Neutrophil (primary cell): ENCODE measurements around the gene ANP32A.

Experiments used
- H3K27ac ChIP-seq: fragments of 200-600 bp; sonication (generic); 2 replicates; pipeline ENCODE4 v1.5.1; 2016; ENCODE audit warnings: mild to moderate bottlenecking, moderate library complexity
- H3K27me3 ChIP-seq: fragments of 200-600 bp; sonication (generic); 2 replicates; pipeline ENCODE4 v1.6.0; 2016; ENCODE audit warnings: mild to moderate bottlenecking
- H3K36me3 ChIP-seq: fragments of 200-600 bp; sonication (generic); 2 replicates; pipeline ENCODE4 v1.5.1; 2017
- H3K4me1 ChIP-seq, 2 experiments: fragments of 200-600 bp in 1 of 2; sonication (generic) in 1 of 2; 1 replicate in 1 of 2; 2 replicates in 1 of 2; pipeline versions ENCODE4 v1.5.1 to v1.6.1; 2013 to 2016; ENCODE audit warnings: low read depth in 1 of 2, low read length in 1 of 2, mild to moderate bottlenecking in 1 of 2, moderate library complexity in 1 of 2; ENCODE audit not compliant: control insufficient read depth in 1 of 2, insufficient read depth in 1 of 2
- H3K4me3 ChIP-seq, 2 experiments: fragments of 200-600 bp in 1 of 2; sonication (generic) in 1 of 2; 1 replicate in 1 of 2; 2 replicates in 1 of 2; pipeline ENCODE4 v1.5.1; 2013 to 2016; ENCODE audit warnings: low read depth in 1 of 2, low read length in 1 of 2, mild to moderate bottlenecking in 1 of 2, moderate library complexity in 1 of 2
- H3K9me3 ChIP-seq: fragments of 200-600 bp; sonication (generic); 2 replicates; pipeline ENCODE4 v1.5.1; 2016
- TF ChIP-seq, protein P1 (sequence below): fragments of 200-600 bp; sonication (generic); IDR thresholded peaks from 2 replicates; pipeline ENCODE4 v1.5.1; 2016; ENCODE audit warnings: antibody characterized with exemption

ANP32A gene

DNA sequence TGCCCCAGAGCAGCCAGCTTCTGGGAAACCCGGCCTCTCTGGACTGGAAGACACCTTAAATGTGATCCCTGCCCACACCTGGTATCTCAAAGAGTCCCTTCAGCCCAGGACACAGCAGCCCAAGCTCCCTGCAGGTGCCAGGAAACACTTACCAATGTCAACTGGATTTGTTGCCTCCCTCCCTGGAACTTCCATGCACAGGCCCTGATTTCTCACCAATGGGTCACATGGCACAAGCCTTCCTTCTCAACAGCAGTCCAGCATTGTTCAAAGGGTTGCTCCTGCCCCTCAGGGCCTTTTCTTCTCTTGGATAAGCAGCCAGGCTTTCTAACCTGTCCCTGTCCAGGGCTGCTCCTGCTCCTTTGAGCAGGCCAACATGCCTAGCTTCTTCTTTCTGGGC, 31.6 kb downstream of the ANP32A start:
- H3K27ac ChIP-seq, result peak overlapping the region; percentile 92
- peaks cover 88% of the 10 kb centered on the region in 2 experiments for H3K4me1 ChIP-seq
- H3K36me3 ChIP-seq, result peaks cover 35% of the 10 kb centered on the region
- no peaks in the 10 kb centered on the region for H3K27me3 ChIP-seq
- no peaks in the 10 kb centered on the region for H3K9me3 ChIP-seq
- H3K4me3 ChIP-seq, result peak overlapping the region in 1 of 2 experiments; percentile 15
- TF ChIP-seq, protein P1, sequence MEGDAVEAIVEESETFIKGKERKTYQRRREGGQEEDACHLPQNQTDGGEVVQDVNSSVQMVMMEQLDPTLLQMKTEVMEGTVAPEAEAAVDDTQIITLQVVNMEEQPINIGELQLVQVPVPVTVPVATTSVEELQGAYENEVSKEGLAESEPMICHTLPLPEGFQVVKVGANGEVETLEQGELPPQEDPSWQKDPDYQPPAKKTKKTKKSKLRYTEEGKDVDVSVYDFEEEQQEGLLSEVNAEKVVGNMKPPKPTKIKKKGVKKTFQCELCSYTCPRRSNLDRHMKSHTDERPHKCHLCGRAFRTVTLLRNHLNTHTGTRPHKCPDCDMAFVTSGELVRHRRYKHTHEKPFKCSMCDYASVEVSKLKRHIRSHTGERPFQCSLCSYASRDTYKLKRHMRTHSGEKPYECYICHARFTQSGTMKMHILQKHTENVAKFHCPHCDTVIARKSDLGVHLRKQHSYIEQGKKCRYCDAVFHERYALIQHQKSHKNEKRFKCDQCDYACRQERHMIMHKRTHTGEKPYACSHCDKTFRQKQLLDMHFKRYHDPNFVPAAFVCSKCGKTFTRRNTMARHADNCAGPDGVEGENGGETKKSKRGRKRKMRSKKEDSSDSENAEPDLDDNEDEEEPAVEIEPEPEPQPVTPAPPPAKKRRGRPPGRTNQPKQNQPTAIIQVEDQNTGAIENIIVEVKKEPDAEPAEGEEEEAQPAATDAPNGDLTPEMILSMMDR, result no peak

DNA sequence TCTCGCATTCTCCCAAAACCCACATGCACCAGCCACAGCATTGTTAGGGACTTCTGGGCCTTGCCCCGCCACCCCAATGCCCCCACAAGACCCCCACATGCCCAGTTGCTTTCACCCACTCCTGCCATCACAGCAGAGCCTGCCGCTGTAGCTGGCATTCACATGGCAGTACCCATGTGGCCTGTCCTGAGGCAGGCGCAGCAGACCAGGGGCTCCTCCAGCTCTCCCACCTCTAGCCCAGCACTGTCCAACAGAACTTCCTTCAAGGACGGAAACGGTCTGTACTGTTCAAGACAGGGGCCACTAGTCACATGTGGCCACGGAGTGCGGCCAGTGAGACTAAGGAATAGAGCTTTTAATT, 32.5 kb downstream of the ANP32A start:
- Histone ChIP-seq H3K27me3 (no peaks in the 10 kb centered on the region), H3K9me3 (no peaks in the 10 kb centered on the region), H3K27ac (peak overlapping the region; percentile 92), H3K4me1 (peaks cover 87 to 88% of the 10 kb centered on the region in 2 experiments), H3K4me3 (peak overlapping the region in 1 of 2 experiments; percentile 10), H3K36me3 (peaks cover 38% of the 10 kb centered on the region)
- TF ChIP-seq, protein P1, result no peak

DNA sequence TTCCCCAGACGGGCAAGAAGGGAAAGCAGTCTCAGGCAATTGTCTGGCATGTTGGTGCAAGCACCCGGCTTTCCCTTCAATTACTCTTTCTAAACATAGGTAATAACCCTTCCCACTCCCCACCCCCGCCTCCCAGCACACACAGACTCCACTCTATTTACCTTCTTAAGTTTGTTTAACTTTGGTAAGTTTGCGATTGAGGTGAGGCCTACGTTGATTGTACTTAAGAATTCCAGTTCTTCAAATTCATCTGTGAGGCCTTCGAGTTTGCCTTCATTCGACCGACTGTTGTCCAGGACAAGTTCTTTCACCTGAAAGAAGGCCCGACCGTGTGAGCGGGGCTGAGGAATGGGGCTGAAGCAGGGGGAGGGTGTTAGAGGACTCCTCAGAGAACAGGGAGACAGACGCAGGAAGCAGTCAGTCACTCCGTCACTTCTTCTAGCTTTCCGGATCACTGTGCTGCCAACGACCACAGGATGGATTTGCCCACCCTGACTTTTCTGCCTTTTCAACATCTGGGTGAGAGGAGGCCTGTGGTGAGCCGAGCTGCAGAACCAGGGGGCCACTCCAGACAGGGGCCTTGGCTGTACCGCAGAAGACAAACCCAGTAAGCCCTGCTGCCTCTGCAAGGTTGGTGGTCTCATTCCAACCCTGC, 33.0 kb downstream of the ANP32A start:
- Histone ChIP-seq H3K27ac (peak overlapping the region; percentile 92), H3K4me1 (peaks cover 87 to 88% of the 10 kb centered on the region in 2 experiments), H3K9me3 (no peaks in the 10 kb centered on the region), H3K27me3 (no peaks in the 10 kb centered on the region), H3K36me3 (peaks cover 38% of the 10 kb centered on the region), H3K4me3 (peak overlapping the region in 1 of 2 experiments; percentile 10)
- TF ChIP-seq, protein P1, result no peak

DNA sequence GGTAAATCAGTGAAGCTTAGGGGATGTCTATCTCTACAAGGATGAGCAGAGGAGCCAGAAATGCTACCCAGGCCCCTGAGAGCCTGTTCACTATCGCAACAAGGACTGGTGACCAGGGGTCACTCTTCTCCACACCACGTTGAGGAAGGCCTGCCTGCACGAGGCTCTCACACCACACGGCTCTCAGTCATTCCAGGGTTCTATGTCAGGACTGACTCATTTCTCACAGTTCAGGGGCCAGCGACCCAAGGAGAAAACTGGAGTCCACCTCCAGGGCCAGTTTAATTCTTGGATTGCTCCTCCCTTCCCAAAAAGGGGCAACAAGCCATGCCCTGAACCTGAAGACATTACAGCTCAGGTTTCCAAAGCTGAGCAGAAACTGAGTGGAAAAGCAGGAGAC, 33.9 kb downstream of the ANP32A start:
- TF ChIP-seq, protein P1, result no peak

DNA sequence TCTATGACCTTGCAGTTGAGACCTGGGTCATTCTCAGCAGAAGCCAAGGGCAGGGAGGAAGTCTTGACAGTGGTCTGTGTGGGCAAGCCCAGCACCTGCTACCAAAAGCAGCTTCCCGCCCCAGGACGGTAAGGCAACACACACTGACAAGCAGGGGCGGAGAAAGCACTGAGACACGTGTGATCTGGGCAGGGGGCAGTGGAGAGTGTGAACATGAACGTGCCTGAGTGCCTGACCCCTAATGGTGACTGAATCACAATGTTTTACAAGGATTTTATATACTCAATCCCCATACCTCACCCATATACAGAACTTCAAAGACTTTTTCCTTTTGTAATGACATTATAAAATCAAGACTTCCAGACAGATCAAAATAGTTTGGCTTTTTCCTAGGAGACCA, 35.2 kb downstream of the ANP32A start:
- peak overlapping the region; percentile 98 for H3K27ac ChIP-seq
- H3K4me1 ChIP-seq, result peaks cover 74 to 85% of the 10 kb centered on the region in 2 experiments
- H3K4me3 ChIP-seq, result no peak overlapping the region
- H3K27me3 ChIP-seq, result no peaks in the 10 kb centered on the region
- TF ChIP-seq, protein P1, result no peak
- H3K9me3 ChIP-seq, result no peaks in the 10 kb centered on the region
- H3K36me3 ChIP-seq, result peaks cover 38% of the 10 kb centered on the region

More for the DNA sequence above, 33.9 kb downstream of the ANP32A start:
- Histone ChIP-seq H3K9me3 (no peaks in the 10 kb centered on the region), H3K4me3 (no peak overlapping the region), H3K27me3 (no peaks in the 10 kb centered on the region), H3K36me3 (peaks cover 38% of the 10 kb centered on the region), H3K27ac (peak overlapping the region; percentile 92), H3K4me1 (peaks cover 82 to 86% of the 10 kb centered on the region in 2 experiments)
